HCEC 1CT (cell line): ENCODE results near the gene TBC1D16.

Source experiments
- DNase-seq: peaks from one replicate; pipeline ENCODE4 v3.0.0-alpha.2; 2017

Gene TBC1D16

DNA sequence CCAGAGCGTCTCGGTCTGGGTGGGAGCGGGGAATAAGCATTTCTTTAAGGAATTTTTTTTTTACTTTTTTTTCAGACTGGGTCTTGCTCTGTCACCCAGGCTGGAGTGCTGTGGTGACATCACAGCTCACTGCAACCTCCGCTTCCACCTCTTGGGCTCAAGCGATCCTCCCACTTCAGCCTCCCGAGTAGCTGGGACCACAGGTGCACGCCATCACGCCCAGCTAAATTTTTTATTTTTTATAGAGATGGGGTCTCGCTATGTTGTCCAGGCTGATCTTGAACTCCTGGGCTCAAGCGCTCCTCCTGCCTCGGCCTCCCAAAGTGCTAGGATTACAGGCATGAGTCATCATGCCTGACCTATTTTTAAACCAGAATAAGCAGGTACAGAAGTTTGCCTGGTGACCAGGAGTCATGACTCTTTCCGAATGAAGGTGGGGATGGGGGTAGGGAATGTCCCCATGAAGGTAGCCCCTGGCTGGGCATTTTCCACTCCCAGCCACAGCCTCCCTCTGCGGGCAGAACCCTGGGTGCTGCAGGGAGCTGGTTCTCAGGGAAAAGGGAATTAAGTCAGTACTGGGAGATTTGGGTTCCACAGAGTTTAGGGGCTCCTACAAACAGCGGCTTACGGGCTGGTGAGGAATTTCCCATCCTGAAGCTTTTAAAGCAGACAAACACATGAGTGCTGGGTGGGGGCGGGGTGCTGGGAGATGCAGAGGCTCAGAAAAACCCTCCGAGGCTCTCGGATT, 48.3 kb downstream of the TBC1D16 start:
- DNase-seq: no peak

DNA sequence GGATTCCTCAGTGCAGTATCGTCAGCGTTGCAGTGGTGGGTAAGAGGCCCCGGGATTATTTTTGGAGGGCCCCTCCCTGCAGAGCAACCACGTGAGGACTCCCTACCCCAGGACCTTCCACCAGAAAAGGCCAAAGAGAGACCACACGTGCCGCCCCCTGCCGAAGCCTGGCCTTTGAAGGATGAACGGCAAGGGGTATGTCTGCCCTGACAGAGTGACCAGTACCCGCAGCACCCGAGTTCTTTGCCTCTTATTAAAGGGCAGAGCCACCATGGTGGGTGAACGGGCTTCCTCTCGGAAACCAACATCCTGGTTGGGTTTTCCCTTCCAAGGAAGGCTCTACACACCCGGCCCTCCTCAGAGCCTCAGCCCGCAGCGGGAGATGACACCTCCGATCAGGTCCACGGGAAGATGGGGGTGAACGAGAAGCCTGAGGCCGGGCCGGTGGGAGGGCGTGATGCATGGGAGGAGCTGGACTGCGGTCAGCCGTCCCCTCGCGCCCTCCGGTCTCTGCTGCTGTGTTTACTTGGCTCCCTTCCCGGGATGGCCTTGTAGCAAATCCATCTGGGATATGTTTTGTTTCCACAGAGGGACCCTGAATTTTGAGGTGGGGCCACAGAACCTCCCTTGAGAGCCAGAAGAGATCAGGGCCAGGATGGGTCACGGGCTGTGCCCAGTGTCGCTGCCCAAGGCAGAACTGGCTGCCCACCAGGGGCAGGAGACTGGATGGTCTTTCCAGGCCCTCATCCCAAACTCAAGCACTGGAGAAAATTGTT, 49.1 kb downstream of the TBC1D16 start:
- peak; percentile 16 for DNase-seq

- DNase-seq: no peak
Measured at GRCh38 chr17:79985943-79986391, 49.7 kb downstream of the TBC1D16 start.

- DNase-seq: no peak
Measured at GRCh38 chr17:79985361-79985942, 50.2 kb downstream of the TBC1D16 start.

GRCh38 chr17:79984877-79985276, 50.8 kb downstream of the TBC1D16 start:
- no peak for DNase-seq

DNA sequence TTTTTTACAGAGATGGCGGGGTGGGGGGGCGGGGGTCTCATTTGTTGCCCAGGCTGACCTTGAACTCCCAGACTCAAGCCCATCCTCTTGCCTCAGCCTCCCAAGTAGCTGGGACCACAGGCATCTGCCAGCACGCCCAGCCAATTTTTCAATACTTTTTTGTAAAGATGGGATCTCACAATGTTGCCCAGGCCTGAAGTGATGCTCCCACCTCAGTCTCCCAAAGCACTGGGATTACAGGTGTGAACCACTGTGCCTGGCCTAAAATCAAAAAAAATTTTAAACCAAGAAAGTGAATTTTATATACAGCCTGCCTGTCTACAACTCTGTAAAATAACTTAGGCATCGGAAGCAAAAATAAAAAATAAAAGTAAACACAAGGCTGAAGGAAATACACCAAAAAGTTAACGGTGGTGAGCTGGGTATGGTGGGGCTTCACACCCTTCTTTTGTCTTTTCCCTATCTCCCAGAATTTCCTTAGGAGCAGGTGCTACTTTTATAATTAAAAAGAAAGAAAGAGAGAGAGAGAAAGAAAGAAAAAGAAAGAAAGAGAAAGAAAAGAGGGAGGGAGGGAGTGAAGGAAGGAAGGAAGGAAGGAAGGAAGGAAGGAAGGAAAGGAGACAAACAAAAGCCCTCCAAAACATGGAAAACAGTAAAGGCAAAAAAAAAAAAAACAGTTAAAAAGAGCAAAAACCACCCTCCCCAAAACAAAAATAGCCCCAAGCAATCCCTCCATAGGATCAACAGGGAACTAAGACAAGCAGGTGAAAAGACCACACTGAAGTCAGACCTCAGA, 51.4 kb downstream of the TBC1D16 start:
- no peak for DNase-seq

GRCh38 chr17:79983456-79983855, 52.2 kb downstream of the TBC1D16 start:
- no peak for DNase-seq

- DNase-seq: no peak
Measured at GRCh38 chr17:79982986-79983385, 52.7 kb downstream of the TBC1D16 start.

DNA sequence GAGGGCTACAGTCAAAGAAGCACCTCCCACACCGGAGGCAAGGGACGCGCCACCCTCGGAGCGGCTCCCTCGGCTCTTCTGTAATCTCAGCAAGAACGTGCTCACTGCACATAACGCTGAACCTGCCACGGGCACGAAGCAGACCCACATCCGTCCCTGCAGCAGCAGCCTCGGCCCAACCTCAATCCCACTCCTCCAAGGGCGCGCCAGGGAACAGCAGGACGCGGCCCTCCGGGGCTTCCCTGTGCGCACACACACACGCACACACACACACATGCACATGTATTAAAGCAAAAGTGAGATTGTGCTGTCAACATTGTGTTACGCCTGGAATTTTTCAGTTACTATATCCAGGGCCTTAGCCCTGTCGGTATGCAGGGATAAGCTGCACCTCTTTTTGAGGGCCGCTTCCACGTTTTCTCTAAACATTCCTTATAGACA, 54.0 kb downstream of the TBC1D16 start:
- DNase-seq: no peak

DNA sequence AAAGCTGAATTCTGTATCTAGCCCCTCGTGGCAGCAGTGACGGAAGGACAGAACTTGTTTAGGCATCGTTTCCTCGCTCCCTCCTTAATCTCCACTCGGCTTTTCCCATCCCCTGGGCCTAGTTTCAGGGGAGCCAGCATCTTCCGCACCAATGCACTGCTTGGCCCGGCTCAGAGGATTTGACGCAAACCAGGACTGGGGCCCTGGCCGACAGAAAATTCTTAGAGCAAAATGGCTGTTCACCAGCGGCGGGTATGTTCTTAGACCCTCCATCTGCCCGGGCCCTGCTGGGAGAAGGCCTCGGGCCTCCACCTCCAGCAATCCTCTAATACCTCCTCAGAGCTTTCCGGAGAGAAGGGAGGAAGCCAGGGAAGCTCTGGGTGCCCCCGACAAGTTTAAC, 54.6 kb downstream of the TBC1D16 start:
- DNase-seq: no peak

DNA sequence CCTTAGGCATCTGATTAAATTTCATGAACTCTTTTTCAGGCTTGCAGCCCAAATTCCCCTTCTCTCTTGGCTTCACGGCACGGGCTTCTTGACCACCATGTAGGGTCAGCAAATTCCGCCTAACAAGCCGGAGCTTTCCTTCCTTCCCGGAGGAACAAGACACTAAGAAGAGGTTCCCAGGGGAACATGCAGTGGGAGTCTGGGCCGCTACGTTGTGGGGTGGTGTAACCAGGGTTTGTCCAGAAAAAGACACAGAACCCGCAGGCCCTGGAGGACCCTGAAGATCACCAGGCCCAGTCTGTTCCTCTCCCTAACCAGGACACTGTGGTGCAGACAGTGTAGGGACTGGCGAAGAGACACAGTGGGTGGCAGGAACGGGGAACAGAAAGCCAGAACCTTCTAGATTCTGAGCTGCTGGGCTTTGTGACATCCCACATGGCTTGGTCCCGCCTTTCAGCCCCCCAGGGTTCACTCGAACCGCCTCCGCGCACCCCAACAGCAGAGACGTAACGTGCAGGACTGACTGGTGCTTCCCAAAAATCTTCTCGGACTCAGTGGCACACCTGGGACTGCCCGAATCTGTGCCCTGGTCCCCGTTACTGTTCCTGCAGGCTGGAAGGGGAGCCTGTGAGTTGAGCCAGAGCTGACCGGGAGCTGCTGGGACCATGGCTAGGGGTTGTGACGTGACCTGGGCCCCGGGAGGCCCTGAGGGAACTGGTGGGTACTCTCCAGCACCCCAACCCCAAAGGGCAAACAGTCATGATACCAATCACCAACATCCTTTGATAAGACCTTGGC, 55.2 kb downstream of the TBC1D16 start:
- DNase-seq: no peak

DNA sequence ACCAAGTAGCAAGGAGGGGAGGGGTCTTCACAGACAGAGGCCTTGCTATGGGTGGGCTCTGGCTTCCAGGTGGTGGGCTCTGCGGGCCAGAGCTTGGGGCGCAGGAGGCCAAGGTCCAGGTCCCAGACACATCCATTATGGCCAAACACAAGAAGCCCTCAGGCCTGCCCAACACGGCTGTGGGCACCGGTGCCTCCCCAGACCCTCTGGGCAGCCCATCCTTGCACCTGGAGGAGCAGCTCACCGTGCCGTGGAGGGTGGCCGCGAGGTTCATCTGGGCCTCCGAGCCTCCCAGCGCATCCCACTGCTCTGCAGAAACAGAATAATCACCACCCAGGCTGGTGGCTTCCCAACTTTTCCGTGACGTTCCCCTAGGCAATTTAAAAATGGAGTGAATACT, 55.9 kb downstream of the TBC1D16 start:
- no peak for DNase-seq

DNA sequence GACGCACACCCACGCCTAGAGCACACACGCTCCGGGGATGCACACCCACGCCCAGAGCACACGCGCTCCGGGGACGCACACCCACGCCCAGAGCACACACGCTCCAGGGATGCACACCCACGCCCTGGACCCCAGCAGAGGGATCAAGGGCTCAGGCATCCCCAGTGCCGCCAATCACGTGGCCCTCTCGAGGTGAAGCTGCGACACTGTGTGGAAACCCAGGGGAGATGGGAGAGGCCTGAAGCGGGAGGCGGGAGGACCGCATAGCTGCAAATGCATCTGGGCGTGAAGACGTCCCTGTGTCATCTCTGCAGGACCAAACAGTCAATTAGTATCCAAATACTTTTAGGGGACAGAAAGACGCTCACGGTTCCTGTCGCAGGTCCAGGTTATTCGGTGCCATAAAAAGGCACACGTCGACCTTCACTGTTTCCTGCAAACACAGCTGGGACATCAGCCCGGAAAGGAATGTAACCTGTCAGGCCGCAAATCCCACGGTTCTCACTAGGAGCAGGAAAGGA, 56.4 kb downstream of the TBC1D16 start:
- no peak for DNase-seq

DNA sequence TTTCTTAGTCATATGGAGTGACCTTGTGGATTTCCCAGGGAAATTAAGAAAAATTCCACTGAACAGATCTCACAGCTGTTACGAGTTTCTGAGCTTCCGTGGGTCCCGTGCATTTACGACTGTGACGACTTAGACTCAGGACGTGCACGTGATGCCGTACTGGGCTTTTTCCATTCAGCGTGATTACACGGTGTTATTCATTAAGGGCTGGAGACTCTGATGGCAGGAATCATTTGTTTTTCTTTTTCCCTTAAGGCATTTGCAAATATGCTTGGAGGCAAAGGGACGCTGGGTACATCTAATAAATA, 57.2 kb downstream of the TBC1D16 start:
- DNase-seq: no peak

- no peak for DNase-seq
Measured at GRCh38 chr17:79977708-79978547, 57.7 kb downstream of the TBC1D16 start.

- no peak for DNase-seq
Measured at GRCh38 chr17:79977161-79977631, 58.5 kb downstream of the TBC1D16 start.

GRCh38 chr17:79976451-79976850, 59.2 kb downstream of the TBC1D16 start:
- no peak for DNase-seq

GRCh38 chr17:79975498-79976134, 60.1 kb downstream of the TBC1D16 start:
- DNase-seq: no peak

DNA sequence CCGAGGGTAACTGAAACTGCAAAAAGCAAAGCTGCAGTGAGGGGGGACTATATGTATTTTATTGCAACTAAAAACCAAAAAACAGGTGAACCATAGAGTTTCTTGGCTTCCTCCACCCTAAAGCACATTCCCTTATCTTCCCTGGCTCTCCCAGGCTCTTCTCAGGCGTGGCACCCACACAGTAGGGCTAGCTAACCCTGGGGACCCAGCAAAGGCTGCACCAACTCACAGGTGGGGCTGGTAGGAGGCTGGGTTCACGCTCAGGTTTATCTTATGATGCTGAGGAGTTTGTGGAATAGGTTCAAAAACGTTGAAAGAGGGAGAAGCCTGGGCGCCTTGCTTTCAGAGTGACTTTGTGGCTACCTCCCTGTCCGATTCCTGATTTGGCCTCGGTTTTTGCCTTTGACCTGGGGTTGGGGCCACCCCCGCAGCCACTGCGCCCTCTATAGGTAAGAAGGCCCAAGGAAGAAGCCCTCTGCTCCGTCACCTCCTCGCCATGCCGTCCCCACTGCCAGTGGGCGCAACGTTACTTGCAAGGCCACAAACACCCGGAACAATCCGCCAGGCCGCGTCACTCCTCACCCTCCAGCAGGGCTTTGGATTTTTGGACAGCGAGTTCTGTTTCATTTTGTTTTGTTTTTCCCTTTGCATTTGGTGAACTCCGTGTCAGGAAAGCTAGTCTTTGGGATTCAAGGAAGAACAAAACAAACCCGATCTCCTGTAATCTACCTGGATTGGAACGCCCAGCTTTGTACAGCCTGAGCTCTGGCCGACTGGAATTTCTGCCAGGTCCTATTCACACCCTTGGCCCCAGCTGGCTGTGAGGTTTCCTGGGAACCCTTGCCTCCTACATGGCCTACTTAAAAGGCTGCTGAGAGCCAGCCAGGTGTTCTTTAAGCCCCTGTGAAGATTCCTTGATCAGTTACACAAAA, 60.8 kb downstream of the TBC1D16 start:
- DNase-seq: no peak
